IMR-90 (cell line): ENCODE measurements around the gene GGN. TPM values are rescaled to one million over a fixed set of nuclear protein-coding genes. Genes with fewer than 3 reads are reported as not detected.

ENCODE experiments used
- ATAC-seq: fragments of 200-7000 bp; cut with Tn5 transposase; 2 replicates; pipeline ENCODE4 v1.9.1; 2020; ENCODE audit warnings: low read depth, mild to moderate bottlenecking, moderate library complexity
- BruUV-seq: library from RNA; stranded (reverse); fragments of 400-500 nt; replicated peaks from 2 replicates; lab custom pipeline; 2021; lab: Mats Ljungman, UMichigan
- CTCF ChIA-PET: fragments of 300-600 bp; formaldehyde crosslinking; extraction: SDS; loops from one replicate; lab custom pipeline; 2021; ENCODE audit warnings: antibody characterized with exemption; lab: Yijun Ruan, JAX
- POLR2A ChIA-PET: fragments of 300-600 bp; sonication (Branson Sonifier 250); formaldehyde crosslinking; loops from one replicate; lab custom pipeline; 2022; ENCODE audit warnings: antibody characterized with exemption; ENCODE audit not compliant: unreplicated experiment; lab: Charles Lee
- DNase-seq: peaks from one replicate; pipeline ENCODE4 v3.0.0; 2013
- H2AFZ ChIP-seq: replicated peaks from 2 replicates; pipeline ENCODE3; 2013; ENCODE audit warnings: low read length, mild to moderate bottlenecking; ENCODE audit not compliant: poor library complexity
- H2AK5ac ChIP-seq: 2 replicates; pipeline ENCODE4 v1.6.1; 2013; ENCODE audit warnings: low read depth, low read length, inconsistent platforms
- H2AK9ac ChIP-seq: replicated peaks from 2 replicates; pipeline ENCODE3; 2013; ENCODE audit warnings: mild to moderate bottlenecking, low read depth, low read length, moderate library complexity; ENCODE audit not compliant: poor library complexity
- H2BK120ac ChIP-seq: 2 replicates; pipeline ENCODE4 v1.6.1; 2013; ENCODE audit warnings: low read depth, low read length, inconsistent platforms
- H2BK15ac ChIP-seq: 3 replicates; pipeline ENCODE4 v1.6.1; 2013; ENCODE audit warnings: low read depth, low read length, inconsistent platforms
- H2BK20ac ChIP-seq: 2 replicates; pipeline ENCODE4 v1.6.1; 2013; ENCODE audit warnings: low read depth, mild to moderate bottlenecking, inconsistent platforms, low read length, moderate library complexity
- H2BK5ac ChIP-seq: 2 replicates; pipeline ENCODE4 v1.6.1; 2013; ENCODE audit warnings: mild to moderate bottlenecking, low read depth, low read length, inconsistent platforms; ENCODE audit not compliant: poor library complexity, severe bottlenecking
- H3K14ac ChIP-seq: replicated peaks from 2 replicates; pipeline ENCODE4 v1.6.1; 2013; ENCODE audit warnings: low read depth, low read length, inconsistent platforms
- H3K18ac ChIP-seq: 2 replicates; pipeline ENCODE4 v1.6.1; 2013; ENCODE audit warnings: low read depth, low read length, control low read depth
- H3K23ac ChIP-seq: 2 replicates; pipeline ENCODE4 v1.6.1; 2013; ENCODE audit warnings: low read depth, low read length, inconsistent platforms
- H3K27ac ChIP-seq: 2 replicates; pipeline ENCODE4 v1.5.1; 2013; ENCODE audit warnings: mild to moderate bottlenecking, control low read depth, low read length; ENCODE audit not compliant: insufficient read depth
- H3K27me3 ChIP-seq: 2 replicates; pipeline ENCODE4 v1.6.1; 2013; ENCODE audit warnings: low read length; ENCODE audit not compliant: control insufficient read depth, insufficient read depth
- H3K36me3 ChIP-seq: 2 replicates; pipeline ENCODE4 v1.6.1; 2013; ENCODE audit warnings: low read length, mixed read lengths; ENCODE audit not compliant: control insufficient read depth, insufficient read depth
- H3K4ac ChIP-seq: 2 replicates; pipeline ENCODE4 v1.6.1; 2013; ENCODE audit warnings: low read depth, low read length, inconsistent platforms
- H3K4me1 ChIP-seq: 2 replicates; pipeline ENCODE4 v1.6.1; 2013; ENCODE audit warnings: low read length, mixed read lengths; ENCODE audit not compliant: control insufficient read depth, insufficient read depth
- H3K4me2 ChIP-seq: 2 replicates; pipeline ENCODE4 v1.6.1; 2013; ENCODE audit warnings: low read depth, mild to moderate bottlenecking, control low read depth, low read length, moderate library complexity
- H3K4me3 ChIP-seq: 2 replicates; pipeline ENCODE4 v1.5.1; 2013; ENCODE audit warnings: low read depth, mild to moderate bottlenecking, control low read depth, low read length, moderate library complexity; ENCODE audit not compliant: insufficient read depth
- H3K56ac ChIP-seq: 2 replicates; pipeline ENCODE4 v1.6.1; 2013; ENCODE audit warnings: low read length, inconsistent platforms; ENCODE audit not compliant: insufficient read depth; ENCODE audit errors: extremely low read depth
- H3K79me1 ChIP-seq, 2 experiments: 2 replicates each; pipeline ENCODE4 v1.6.1; 2013; ENCODE audit warnings: low read length in 2 of 2, inconsistent platforms in 1 of 2, low read depth in 1 of 2
- H3K9ac ChIP-seq: 2 replicates; pipeline ENCODE4 v1.6.1; 2013; ENCODE audit warnings: low read depth, low read length, control low read depth
- H3K9me1 ChIP-seq: 2 replicates; pipeline ENCODE4 v1.6.1; 2013; ENCODE audit warnings: low read length, inconsistent platforms; ENCODE audit not compliant: insufficient read depth
- H3K9me3 ChIP-seq: 2 replicates; pipeline ENCODE4 v1.6.1; 2013; ENCODE audit warnings: low read length; ENCODE audit not compliant: control insufficient read depth, insufficient read depth
- H4K20me1 ChIP-seq: 2 replicates; pipeline ENCODE4 v1.6.1; 2013; ENCODE audit warnings: low read length, inconsistent platforms; ENCODE audit not compliant: insufficient read depth
- H4K5ac ChIP-seq: 2 replicates; pipeline ENCODE4 v1.6.1; 2013; ENCODE audit warnings: mild to moderate bottlenecking, low read depth, low read length, control low read depth
- H4K8ac ChIP-seq, 2 experiments: 2 replicates each; pipeline ENCODE4 v1.6.1; 2013; ENCODE audit warnings: low read depth in 2 of 2, low read length in 2 of 2, control low read depth in 1 of 2, inconsistent platforms in 1 of 2
- H4K91ac ChIP-seq: 2 replicates; pipeline ENCODE4 v1.6.1; 2013; ENCODE audit warnings: low read depth, low read length, inconsistent platforms; ENCODE audit not compliant: insufficient read depth
- BHLHE40 ChIP-seq: fragments of 150-350 bp; IDR thresholded peaks from 2 replicates; pipeline ENCODE4 v1.6.1; 2016; ENCODE audit warnings: mild to moderate bottlenecking, low read depth, low read length
- CEBPB ChIP-seq: IDR thresholded peaks from 2 replicates; pipeline ENCODE4 v1.6.1; 2012; ENCODE audit warnings: low read depth, low read length, improper control_type of control experiment
- CHD1 ChIP-seq: IDR thresholded peaks from 2 replicates; pipeline ENCODE4 v1.6.1; 2012; ENCODE audit warnings: low read depth, low read length, improper control_type of control experiment
- CTCF ChIP-seq: conservative IDR thresholded peaks from 2 replicates; pipeline ENCODE4 v1.5.1; 2012; ENCODE audit warnings: mild to moderate bottlenecking, low read depth, low read length, improper control_type of control experiment
- ELK1 ChIP-seq: fragments of 150-350 bp; IDR thresholded peaks from 2 replicates; pipeline ENCODE4 v1.6.1; 2016; ENCODE audit warnings: low read depth, mild to moderate bottlenecking, low read length, moderate library complexity, borderline replicate concordance
- FOS ChIP-seq: fragments of 150-350 bp; IDR thresholded peaks from 2 replicates; pipeline ENCODE4 v1.6.1; 2016; ENCODE audit warnings: low read depth, low read length
- MAFK ChIP-seq: IDR thresholded peaks from 2 replicates; pipeline ENCODE4 v1.6.1; 2012; ENCODE audit warnings: low read depth, low read length, improper control_type of control experiment
- MAZ ChIP-seq: IDR thresholded peaks from 2 replicates; pipeline ENCODE4 v1.6.1; 2012; ENCODE audit warnings: low read depth, mild to moderate bottlenecking, low read length, improper control_type of control experiment, moderate library complexity, borderline replicate concordance
- MXI1 ChIP-seq: IDR thresholded peaks from 2 replicates; pipeline ENCODE4 v1.6.1; 2012; ENCODE audit warnings: low read depth, mild to moderate bottlenecking, low read length, moderate library complexity, borderline replicate concordance
- NFE2L2 ChIP-seq: fragments of 150-350 bp; IDR thresholded peaks from 2 replicates; pipeline ENCODE4 v1.6.1; 2016; ENCODE audit warnings: low read depth, mild to moderate bottlenecking, low read length
- POLR2A ChIP-seq: IDR thresholded peaks from 2 replicates; pipeline ENCODE4 v1.6.1; 2012; ENCODE audit warnings: mild to moderate bottlenecking, low read depth, low read length
- RAD21 ChIP-seq: IDR thresholded peaks from 2 replicates; pipeline ENCODE4 v1.6.1; 2012; ENCODE audit warnings: low read length, improper control_type of control experiment
- RCOR1 ChIP-seq: IDR thresholded peaks from 2 replicates; pipeline ENCODE4 v1.6.1; 2012; ENCODE audit warnings: mild to moderate bottlenecking, low read length, improper control_type of control experiment; ENCODE audit not compliant: insufficient replicate concordance
- RFX5 ChIP-seq: IDR thresholded peaks from 2 replicates; pipeline ENCODE4 v1.8.0; 2012; ENCODE audit warnings: low read depth, mild to moderate bottlenecking, low read length, moderate library complexity
- SMC3 ChIP-seq: fragments of 150-350 bp; IDR thresholded peaks from 2 replicates; pipeline ENCODE4 v1.6.1; 2016; ENCODE audit warnings: low read depth, mild to moderate bottlenecking, antibody characterized with exemption, low read length, moderate library complexity
- USF2 ChIP-seq: fragments of 150-350 bp; IDR thresholded peaks from 2 replicates; pipeline ENCODE4 v1.6.1; 2017; ENCODE audit warnings: mild to moderate bottlenecking, antibody characterized with exemption, low read length, low read depth
- WGBS, 2 experiments: methylation state at CpG; one replicate each; pipeline versions ENCODE4 v1.1.5 to v1.1.7; 2013; ENCODE audit warnings: missing lambda C conversion rate in 2 of 2; ENCODE audit not compliant: insufficient read length in 1 of 2; ENCODE audit errors: extremely low coverage in 2 of 2; 5-methylcytosine and 5-hydroxymethylcytosine counted together
- dilution Hi-C: fragments of 300-500 bp; cut with HindIII; formaldehyde crosslinking; loops from one replicate; pipeline ENCODE4 v1.14.3; 2018; ENCODE audit warnings: low sequenced_read_pairs; ENCODE audit not compliant: unreplicated experiment
- in situ Hi-C: fragments of 300-500 bp; cut with MboI; formaldehyde crosslinking; loops from 3 replicates; pipeline ENCODE4 v1.14.3; 2019; ENCODE audit warnings: low sequenced_read_pairs, inconsistent platforms, mixed read lengths
- intact Hi-C: fragments of 100-400 bp; cut with micrococcal nuclease; formaldehyde crosslinking; loops from 2 replicates; pipeline ENCODE4 v1.10.0; 2022
- polyA plus RNA-seq, 3 experiments: library from polyadenylated mRNA; depleted of rRNA; stranded (reverse); fragments of >200 nt; gene quantifications; 2 replicates each; pipeline ENCODE4 v1.2.3, GENCODE V29; 2012; ENCODE audit warnings: low replicate concordance in 1 of 3
- total RNA-seq: library from RNA; depleted of rRNA; stranded (reverse); fragments of >200 nt; gene quantifications from 2 replicates; pipeline ENCODE4 v1.2.3, GENCODE V29; 2012

GGN gene
- total and polyA plus RNA-seq, 2 of the 4 experiments (the other 2 are of a cell fraction), result under 0.01 to 0.65 TPM

GRCh38 chr19:38351865-38352395 is 35.9 kb downstream of the GGN start:
- POLR2A ChIA-PET, result no interaction called here
- no peak overlapping the region for H2BK120ac ChIP-seq

More at GRCh38 chr19:38351865-38352395, 35.9 kb downstream of the GGN start:
- intact Hi-C loops (no loop called here), dilution Hi-C loops (no loop called here), in situ Hi-C loops (no loop called here)
- CTCF ChIA-PET, result no interaction called here
- ATAC-seq (no peak), DNase-seq (no peak)
- H3K9me1 ChIP-seq, result no peaks in the 10 kb centered on the region
- no peak overlapping the region for H3K9ac ChIP-seq
- peaks cover 19% of the 10 kb centered on the region; the same call in 1 of the 2 replicates for H3K27me3 ChIP-seq
- H3K4ac ChIP-seq, result no peak overlapping the region
- no peaks in the 10 kb centered on the region for H3K36me3 ChIP-seq
- no peaks in the 10 kb centered on the region for H3K79me1 ChIP-seq
- TF ChIP-seq MXI1, result no peak
- TF ChIP-seq CHD1, result no peak
- no peak for TF ChIP-seq CTCF
- TF ChIP-seq BHLHE40, result no peak
- no peak for TF ChIP-seq POLR2A
- no peak for TF ChIP-seq ELK1
- TF ChIP-seq RCOR1, result no peak
- no peak for TF ChIP-seq SMC3
- no peak for TF ChIP-seq RFX5
- TF ChIP-seq NFE2L2, result no peak
- TF ChIP-seq MAFK, result no peak
- no peak for TF ChIP-seq USF2
- no peak for TF ChIP-seq MAZ
- TF ChIP-seq RAD21, result no peak
- TF ChIP-seq FOS, result no peak
- no peak for TF ChIP-seq CEBPB
- no peak overlapping the region for H2BK15ac ChIP-seq
- no peak overlapping the region for H3K27ac ChIP-seq
- no peak overlapping the region for H2AFZ ChIP-seq
- no peak overlapping the region for H4K91ac ChIP-seq
- BruUV-seq, result no TSS peak
- no peak overlapping the region for H3K18ac ChIP-seq
- no peak overlapping the region for H3K56ac ChIP-seq
- no peak overlapping the region for H4K5ac ChIP-seq
- H3K4me1 ChIP-seq, result no peaks in the 10 kb centered on the region
- H2AK5ac ChIP-seq, result no peak overlapping the region
- H2BK20ac ChIP-seq, result no peak overlapping the region
- no peak overlapping the region for H3K23ac ChIP-seq
- H3K4me2 ChIP-seq, result no peak overlapping the region
- WGBS, 2 experiments, result 90% methylated on average over 2 of the region's 9 CpGs; no CpG with 5 or more reads in 1 of the 2 experiments
- no peaks in the 10 kb centered on the region for H3K9me3 ChIP-seq
- no peak overlapping the region for H2AK9ac ChIP-seq
- no peak overlapping the region for H3K14ac ChIP-seq
- H2BK5ac ChIP-seq, result no peak overlapping the region
- no peaks in the 10 kb centered on the region for H4K20me1 ChIP-seq
- H3K4me3 ChIP-seq, result no peak overlapping the region
- H4K8ac ChIP-seq, result no peak overlapping the region
